LHCN-M2 (cell line): Measurements from ENCODE around the gene FAM24B. TPM values are rescaled to one million over a fixed set of nuclear protein-coding genes. Genes with fewer than 3 reads are reported as not detected.
"Not testable (repeated sequence)": the region's sequence is repeated elsewhere in the genome, so short reads cannot be mapped to it uniquely, and the experiment has no call there.

Source experiments
- DNase-seq: peaks from one replicate; pipeline ENCODE4 v3.0.0-alpha.2; 2012; ENCODE audit warnings: low read depth
- polyA plus RNA-seq: library from polyadenylated mRNA; unstranded; fragments of >200 nt; gene quantifications from one replicate; pipeline ENCODE4 v1.2.1, GENCODE V29; 2012; ENCODE audit warnings: missing spikeins
- total RNA-seq: library from RNA; depleted of rRNA; stranded (reverse); fragments of >200 nt; gene quantifications from 2 replicates; pipeline ENCODE4 v1.2.3, GENCODE V29; 2014; rRNA removed

The FAM24B gene, protein sequence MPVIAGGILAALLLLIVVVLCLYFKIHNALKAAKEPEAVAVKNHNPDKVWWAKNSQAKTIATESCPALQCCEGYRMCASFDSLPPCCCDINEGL
- 38.1 and 48.2 TPM in 2 replicates for total RNA-seq
- 52.4 TPM for polyA plus RNA-seq

DNA sequence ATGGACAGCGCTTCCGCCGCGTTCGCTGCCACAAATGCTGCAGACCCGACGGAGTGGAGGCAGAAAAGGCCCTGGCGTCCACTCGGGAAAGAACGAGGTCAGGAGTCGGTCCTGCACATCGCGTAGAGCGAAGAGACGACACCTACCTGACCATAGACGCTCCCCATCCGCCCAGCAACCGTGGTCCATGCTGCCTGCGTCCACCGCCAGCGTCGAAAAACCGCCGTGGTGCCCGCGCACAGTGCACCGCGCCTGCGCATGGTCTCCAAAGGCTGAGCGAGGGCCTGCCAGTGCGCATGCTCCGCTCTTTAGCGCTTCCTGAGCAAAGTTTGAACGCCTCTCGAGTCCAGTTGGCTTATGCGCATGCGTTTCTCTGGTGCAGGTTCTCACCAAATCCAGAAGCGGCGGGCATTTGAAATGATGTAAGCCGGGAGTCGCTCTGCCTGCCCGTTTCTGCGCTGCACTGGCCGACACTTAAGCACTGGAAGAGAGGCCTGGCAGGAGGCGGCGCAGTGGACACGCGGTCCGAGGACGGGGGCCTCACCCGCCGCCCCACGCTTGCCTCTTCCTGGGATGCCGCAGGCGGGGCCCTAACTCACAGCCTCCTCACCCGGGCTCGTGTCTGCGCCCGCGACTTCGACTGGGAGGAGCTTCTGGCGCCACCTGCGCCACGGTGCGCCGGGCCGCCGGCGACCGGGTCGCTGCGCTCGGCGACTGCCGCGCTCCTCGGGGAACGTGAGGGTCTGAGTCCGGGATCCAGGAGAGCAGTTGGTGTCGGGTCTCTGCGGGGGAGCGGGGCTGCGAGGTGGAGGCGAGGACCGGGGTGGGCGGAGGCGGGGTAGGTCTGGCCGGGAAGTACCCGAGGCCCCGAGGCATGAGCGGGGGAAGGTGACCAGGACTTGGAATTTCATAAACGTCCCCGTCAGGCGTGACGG, at the start of gene FAM24B:
Gene FAM24B, minus strand, starts transcription at position 243 of the 935 bp plus-strand sequence. CDS start 29,066 bp downstream, outside the sequence.
- peak; percentile 98 for DNase-seq

DNA sequence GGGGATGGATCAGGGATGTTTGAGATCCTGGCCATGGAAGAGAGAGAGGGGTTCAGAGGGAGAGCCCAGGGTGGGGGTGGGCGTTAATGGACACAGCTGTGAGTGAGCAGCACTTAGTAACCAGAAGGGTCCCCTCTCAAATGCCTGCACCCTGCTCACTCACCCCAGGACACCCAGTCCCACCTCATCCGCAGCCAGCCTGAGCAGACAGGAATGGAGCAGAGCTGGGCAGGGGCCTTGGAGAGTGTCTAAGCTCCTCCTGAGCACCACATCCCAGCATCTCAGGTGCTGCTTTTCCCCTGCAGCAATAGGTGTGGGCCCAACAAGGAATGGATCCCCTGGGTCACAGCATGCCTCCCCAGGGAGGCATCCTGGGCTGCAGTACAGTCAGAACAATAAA, 36.3 kb upstream of the FAM24B start:
- DNase-seq = no peak

DNA sequence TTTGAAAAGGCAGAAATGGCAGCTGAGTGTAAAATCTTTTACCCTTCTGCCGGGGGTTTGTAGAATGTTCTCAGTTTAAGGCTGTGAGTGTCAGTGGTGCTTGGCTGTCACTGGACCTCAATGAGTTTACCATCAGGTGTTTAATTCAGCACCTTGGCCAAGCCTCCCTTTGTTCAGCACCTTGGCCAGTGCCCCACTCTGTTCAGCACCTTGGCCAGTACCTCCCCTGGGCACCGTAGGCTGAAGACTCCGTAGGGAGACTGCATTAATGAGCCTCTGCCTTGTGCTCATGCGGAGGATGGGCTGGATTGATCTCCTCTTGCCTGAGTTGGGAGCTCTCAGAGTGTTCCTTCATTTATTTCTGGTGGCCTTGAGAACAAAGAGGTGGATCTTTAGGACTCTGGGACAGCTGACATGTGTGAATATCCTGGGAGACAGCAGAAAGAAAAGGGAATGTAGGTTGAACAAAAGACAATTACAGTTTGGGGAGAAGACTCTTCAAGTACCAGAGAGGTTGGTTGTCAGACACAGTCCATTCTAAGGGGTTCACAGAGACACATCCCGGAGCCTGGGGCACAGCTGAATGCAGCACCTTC, 32.6 kb upstream of the FAM24B start:
- DNase-seq = peak; percentile 52

DNA sequence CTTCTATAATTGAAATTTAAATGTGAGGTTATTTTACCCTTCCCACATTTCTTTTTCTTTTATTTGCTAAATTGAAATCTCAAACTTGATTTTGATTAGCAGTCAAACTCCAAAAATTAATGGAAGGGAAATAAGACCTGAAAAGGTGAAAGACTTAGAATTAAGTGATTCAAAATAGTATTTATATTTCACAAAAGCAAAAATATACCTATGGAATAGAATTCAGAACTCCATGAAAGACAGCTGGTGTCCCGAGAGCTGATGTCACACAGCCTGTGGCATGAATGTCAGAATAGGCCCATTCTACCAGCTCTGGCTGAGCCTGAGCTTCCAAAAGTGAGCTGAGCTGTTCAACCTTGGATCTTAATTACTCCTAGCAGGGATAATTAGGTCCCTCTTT, 30.9 kb upstream of the FAM24B start, which contains the start of gene FAM24A:
Gene FAM24A, plus strand, starts transcription at position 301 of the 400 bp plus-strand sequence. CDS start 1,025 bp downstream, outside the sequence.
- no peak for DNase-seq

DNA sequence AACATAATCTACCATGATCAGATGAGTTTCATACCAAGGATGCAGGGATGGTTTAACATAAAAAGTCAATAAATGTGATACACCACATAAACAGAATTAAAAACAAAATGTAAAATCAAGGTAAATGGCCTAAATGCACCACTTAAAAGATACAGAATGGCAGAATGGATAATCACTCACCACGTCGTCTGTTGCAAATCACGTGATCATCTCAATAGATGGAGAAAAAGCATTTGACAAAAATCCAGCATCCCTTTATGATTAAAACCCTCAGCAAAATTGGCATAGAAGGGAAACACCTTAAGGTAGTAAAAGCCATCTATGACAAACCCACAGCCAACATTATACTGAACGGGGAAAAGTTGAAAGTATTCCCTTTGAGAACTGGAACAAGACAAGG, 24.5 kb upstream of the FAM24B start:
- not testable (repeated sequence) for DNase-seq

DNA sequence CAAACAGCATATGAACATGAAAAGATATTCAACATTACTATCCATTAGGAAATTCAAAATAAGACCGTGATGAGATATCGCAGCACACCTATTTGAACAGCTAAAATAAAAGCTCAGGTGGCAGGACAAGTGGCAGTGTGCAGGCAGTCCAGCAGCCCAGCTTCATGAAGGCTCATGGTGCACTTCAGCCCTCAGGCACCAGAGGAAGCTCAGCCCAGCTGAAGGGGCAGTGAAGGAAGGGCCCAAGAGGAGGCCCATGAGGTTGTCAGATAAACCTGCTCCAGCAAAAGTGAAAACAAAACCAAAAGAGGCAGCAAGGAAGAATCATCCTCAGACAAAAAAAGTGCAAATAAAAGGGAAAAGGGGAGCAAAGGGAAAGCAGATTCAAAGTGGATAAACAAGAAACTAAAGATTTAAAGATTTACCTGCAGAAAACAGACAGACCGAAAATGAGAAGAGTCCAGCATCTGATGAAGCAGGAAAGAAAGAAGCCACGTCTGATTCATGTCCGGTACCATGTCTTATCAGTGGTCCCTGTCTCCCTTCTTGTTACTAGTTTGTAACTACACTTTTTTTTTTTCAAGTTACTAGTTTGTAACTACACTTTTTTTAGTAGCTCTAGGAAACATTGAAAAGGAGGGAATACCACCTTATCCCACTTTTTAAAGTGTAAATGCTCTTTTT, 15.0 kb upstream of the FAM24B start:
- DNase-seq = no peak

DNA sequence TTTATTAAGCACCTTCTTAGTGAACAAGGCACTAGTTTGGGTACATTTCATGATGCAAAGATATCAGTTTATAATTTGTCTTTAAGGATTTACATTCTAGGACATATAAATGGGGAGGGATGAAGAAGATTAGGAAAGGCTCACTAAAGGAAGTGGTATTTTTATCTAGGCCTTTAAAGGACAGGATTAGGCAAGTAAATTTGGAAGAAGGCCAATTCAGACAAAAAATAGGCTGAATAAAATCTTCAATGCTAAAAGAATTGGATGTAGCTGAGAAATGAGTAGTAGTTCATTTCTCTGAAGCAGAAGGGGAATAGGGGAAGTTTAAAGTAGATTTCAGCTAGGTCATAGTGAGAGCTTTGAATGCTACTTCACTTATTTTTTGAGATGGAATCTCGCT, 4.8 kb upstream of the FAM24B start:
- DNase-seq = peak; percentile 15

DNA sequence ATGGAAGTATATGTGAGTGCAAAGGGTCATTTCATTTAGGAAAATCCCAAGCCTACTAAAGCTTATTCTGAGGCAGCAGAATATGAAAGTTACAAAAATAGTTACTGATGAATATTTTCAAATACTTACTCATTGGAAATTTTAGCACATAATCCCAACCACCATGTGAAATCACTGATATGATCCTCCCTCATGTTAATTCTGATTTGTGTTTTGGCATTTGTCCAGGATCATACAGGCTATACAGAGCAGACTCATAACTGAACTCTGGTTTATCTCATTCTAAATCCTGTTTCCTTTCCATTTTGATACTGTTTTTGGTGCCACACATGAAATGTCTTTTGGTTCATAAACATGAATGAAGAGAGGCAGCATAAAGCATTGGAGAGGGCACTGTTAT, 3.4 kb upstream of the FAM24B start:
- peak; percentile 7 for DNase-seq

DNA sequence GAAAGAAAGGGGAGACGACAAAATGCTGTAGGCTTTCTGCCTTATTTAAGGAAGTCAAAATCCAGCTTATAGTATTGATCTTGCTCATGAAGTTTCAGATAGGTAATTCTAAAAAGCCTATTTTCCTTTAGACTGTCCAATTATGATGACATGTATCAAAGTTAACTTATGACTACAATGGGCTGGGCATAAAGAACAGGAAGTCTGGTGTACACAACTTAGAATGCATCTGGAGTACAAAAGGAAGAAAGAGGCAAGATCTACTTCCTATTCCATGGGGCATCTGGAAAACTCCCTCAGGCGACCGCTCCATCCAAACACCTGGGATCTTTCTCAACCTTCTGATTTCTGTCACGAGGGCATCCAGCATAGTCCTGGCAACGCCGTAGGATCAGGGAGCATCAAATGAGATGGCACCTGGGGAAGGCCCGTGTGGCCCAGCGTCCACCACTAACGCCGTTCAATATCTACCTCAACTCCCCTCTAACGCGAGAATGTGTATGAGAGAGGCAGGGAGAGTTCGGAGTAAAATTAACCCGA, 512 bp downstream of the FAM24B start:
- DNase-seq = peak; percentile 36

DNA sequence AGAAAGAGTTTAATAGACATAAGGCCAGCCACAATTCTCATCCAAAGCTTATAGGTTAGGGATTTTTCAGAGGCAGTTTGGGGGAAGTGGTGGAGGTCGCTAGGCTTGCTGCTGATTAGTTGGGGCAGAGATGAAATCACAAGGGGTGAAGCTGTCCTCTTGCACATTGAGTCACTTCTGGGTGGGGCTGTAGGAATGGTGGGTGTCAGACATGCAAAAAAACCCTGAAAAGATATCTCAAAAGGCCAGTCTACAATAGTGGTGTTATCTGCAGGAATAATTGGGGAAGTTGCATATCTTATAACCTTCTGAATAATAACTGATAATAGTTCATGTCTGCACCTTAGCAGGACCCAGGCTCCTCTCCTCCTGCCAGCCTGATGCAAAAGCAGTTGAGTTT, 2.1 kb downstream of the FAM24B start:
- no peak for DNase-seq

DNA sequence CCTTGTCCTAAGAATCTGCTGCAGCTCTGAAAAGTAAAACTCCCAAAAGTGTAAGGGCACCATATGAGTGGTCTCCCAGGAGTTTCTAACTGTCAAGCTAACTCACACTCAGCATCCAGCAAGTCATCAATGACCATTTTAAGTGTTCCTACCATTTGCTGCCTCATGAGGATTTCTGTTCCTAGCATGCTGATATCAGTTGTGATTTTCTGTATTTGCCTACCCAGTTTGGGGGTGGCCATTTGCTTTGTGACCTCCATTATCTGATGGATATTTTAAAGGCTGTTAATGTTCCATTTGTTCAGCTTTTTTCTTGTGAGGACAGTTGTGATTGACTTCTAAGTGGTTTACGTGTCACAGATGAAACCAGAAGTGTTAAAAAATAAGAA, 2.9 kb downstream of the FAM24B start:
- no peak for DNase-seq

DNA sequence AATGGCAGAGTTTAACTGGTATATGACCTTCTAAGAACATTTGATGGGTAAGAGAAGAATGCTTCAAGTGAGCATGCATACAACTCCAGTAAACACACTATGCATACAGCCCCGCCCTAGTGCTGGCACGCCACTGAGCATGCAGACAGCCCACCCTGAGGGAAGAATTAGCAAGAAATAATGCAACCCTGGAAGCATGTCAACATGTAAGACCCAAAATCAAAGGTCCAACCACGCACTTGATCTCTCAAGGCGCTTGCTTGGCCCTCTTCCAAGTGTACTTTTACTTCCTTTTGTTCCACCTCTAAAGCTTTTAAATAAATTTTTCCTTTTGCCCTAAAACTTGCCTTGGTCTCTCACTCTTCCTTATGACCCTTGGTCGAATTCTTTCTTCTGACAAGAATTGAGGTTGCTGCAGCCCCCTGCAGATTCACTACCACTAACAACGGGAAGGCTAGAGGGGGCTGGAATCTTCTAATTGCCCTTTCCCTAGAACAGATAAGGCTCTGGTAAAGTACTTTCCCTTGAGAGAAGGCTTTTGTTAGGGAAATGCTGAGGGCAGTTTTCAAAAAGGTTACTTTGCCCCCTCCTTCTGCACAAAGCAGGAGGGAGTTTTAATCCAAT, 3.4 kb downstream of the FAM24B start:
- DNase-seq = no peak

DNA sequence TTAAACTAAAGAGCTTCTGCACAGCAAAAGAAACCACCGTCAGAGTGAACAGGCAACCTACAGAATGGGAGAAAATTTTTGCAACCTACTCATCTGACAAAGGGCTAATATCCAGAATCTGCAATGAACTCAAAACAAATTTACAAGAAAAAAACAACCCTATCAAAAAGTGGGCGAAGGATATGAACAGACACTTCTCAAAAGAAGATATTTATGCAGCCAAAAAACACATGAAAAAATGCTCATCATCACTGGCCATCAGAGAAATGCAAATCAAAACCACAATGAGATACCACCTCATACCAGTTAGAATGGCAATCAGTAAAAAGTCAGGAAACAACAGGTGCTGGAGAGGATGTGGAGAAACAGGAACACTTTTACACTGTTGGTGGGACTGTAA, 7.4 kb downstream of the FAM24B start:
- not testable (repeated sequence) for DNase-seq

DNA sequence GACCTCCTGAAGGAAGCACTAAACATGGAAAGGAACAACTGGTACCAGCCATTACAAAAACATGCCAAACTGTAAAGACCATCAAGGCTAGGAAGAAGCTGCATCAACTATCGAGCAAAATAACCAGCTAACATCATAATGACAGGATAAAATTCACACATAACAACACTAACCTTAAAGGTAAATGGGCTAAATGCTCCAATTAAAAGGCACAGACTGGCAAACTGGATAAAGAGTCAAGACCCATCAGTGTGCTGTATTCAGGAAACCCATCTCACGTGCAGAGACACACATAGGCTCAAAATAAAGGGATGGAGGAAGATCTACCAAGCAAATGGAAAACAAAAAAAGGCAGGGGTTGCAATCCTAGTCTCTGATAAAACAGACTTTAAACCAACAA, 10.6 kb downstream of the FAM24B start:
- not testable (repeated sequence) for DNase-seq

DNA sequence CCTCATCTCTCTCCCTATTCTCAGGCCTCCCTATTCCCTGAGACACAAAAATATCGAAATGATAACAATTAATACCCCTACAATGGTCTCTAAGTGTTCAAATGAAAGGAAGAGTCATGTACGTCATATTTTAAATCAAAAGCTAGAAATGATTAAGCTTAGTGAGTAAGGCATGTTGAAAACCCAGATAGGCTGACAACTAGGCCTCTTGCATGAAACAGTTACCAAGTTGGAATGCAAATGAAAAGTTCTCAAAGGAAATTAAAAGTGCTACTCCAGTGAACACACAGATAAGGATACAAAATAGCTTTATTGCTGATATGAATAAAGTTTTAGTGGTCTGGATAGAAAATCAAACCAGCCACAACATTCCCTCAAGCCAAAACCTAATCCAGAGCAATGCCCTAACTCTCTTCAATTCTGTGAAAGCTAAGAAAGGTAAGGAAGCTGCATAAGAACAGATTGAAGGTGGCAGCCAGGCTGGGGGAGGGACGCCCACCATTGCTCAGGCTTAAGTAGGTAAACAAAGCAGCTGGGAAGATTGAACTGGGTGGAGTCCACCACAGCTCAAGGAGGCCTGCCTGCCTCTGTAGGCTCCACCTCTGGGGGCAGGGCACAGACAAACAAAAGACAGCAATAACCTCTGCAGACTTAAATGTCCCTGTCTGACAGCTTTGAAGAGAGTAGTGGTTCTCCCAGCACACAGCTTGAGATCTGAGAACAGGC, 12.5 kb downstream of the FAM24B start:
- not testable (repeated sequence) for DNase-seq

DNA sequence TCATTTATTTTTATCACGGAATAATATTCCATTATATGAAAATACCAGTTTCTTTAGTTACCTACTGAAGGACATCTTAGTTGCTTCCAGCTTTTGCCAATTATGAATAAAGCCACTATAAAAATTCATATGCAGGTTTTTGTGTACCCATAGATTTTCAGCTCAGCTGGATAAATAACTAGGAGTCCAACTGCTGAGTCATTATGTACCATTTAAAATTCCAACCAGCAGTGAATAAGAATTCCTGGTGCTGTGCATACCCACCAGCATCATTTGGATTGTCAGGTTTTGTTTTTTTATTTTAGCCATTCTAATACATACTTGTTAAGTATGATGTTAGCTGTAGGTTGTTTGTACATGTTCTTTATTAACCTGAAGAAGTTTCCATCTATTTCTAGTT, 14.5 kb downstream of the FAM24B start:
- DNase-seq = peak; percentile 81

DNA sequence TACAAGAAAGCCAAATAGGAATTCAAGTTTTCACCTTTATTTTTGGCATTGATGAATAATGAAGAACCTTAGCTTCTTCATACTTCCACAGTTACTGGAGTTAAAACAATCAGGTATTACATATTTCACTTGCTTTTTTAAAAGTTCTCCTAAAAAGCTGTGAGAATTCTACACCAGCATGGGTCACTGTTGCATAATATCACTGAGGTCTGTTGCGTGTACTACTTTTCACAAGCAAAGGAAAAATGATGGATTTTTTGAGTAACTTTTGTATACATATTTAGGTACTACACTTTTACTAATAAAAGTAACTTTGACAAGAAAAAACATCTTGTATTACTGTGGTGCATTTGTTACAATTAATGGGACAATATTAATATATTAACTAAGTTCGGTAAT, 15.2 kb downstream of the FAM24B start:
- DNase-seq = no peak

DNA sequence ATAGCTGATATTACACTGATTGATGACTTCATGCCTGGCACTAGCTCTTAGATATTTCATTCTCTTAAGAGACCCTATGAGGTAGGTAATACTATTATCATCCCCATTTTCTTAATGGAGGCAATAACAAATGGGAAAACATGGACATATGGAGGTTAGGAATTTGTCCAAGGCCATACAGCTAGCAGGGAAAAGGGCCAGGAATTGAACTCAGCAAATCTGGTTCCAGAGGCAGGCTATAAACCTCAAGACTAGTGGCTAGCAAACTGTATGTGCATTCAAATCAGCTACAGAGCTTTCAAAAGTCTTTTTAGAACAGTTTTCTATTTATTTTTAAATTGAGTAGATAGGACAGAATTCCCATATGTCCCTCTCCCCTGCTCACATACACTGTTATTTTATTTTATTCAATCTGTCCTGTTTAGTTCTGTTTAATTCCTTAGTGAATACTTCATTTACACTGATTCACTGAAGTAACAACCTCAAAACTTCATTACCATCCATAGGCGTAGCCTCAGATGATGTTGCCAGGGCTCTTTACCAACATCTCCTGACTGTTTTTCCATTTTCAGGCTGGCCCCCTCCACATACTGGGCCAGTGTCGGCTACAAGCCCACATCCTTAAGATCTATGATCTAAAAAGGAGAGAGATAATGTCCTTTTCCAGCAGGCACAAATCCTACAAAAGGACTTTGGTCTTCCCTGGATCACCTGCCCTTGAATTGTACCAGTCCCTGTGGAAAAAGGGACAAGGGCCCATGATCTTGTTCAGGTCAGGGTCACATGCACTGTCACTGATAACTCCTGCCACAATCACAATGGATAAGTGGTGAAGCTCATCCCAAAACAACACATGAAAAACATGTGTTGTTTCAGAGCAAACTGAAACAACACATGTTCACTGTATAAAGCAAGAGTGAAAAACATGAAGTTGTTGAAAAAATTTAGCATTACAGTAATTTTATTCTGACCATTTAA, 15.9 kb downstream of the FAM24B start:
- no peak for DNase-seq

DNA sequence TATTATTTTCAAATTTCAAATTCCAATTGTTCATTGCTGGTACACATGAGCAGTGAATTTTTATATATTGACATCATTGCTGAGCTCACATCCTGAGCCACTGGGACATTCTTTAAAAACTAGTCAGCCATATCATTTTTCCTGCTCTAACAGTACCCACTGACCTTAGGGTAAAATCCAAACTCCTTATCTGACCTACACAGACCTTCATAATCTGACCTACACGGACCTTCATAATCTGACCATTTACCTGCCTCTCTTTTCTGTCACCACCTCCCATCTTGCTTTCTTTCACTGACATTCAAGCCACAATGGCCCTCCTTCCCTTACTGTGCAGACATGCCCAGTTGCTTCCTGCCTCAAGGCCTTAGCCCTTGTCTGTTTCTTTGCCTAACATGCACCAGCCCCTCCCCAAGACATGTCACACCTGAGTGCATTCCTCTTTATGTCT, 17.6 kb downstream of the FAM24B start:
- peak; percentile 87 for DNase-seq
